NCI-H1092 (cell line): Measurements from ENCODE around the gene CES4A.
"Not testable (repeated sequence)": the region's sequence is repeated elsewhere in the genome, so short reads cannot be mapped to it uniquely, and the experiment has no call there.

Experiments
- DNase-seq: peaks from one replicate; lab custom pipeline; 2025; lab: John Stamatoyannopoulos, UW

The CES4A gene

GRCh38 chr16:66988197-66988788, at the start of gene CES4A:
CES4A (plus strand) TSS chr16:66988589; CDS start chr16:66988773, 184 bp downstream.
- DNase-seq: no peak

GRCh38 chr16:66939366-66939765, 49.0 kb upstream of the CES4A start:
- DNase-seq: no peak

DNA sequence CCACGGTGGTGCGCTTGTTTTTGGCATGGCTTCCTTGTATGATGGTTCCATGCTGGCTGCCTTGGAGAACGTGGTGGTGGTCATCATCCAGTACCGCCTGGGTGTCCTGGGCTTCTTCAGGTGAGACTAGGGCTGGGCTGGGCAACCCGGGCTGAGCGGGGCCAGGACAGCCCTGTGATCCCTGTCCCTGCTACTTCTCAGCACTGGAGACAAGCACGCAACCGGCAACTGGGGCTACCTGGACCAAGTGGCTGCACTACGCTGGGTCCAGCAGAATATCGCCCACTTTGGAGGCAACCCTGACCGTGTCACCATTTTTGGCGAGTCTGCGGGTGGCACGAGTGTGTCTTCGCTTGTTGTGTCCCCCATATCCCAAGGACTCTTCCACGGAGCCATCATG, 48.2 kb upstream of the CES4A start:
- no peak for DNase-seq

DNA sequence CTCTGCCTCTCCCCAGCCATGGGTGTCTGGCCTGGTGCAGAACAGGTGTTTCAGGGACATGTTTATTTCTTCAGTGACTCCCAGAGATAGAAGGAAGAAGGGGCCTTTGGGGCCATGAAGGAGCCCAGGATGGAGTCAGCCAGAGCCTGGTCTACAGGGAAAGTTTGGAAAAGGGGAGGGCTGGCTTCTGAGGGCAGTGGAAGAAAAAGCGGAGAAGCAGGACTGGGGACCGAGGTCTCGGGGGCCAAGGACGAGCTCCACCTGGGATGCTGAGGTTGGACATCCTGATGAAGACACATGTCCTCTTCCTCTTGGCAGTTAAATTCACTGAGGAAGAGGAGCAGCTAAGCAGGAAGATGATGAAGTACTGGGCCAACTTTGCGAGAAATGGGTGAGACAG, 45.4 kb upstream of the CES4A start:
- no peak for DNase-seq

- DNase-seq: no peak
These were observed 44.8 kb upstream of the CES4A start for GRCh38 chr16:66943426-66944053.

DNA sequence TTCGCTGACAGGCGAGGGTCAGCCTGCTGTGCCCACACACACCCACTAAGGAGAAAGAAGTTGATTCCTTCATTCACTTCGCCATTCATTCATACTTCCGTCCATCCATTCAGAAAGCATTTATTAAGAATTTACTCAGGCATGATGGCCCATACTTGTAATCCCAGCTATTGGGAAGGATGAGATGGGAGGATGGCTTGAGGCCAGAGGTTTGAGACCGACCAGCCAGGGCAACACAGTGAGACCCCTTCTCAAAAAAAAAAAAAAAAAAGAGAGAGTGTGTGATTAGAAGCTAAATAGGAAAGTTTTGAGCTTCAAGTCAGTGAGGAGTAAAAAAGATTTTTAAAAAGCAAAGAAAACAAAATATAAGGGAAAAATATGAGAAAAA, 44.3 kb upstream of the CES4A start:
- DNase-seq: no peak

- not testable (repeated sequence) for DNase-seq
These were observed 43.4 kb upstream of the CES4A start for GRCh38 chr16:66944971-66945370.

- DNase-seq: no peak
These were observed 42.5 kb upstream of the CES4A start for GRCh38 chr16:66945939-66946338.

GRCh38 chr16:66946541-66946940, 41.8 kb upstream of the CES4A start:
- no peak for DNase-seq

DNA sequence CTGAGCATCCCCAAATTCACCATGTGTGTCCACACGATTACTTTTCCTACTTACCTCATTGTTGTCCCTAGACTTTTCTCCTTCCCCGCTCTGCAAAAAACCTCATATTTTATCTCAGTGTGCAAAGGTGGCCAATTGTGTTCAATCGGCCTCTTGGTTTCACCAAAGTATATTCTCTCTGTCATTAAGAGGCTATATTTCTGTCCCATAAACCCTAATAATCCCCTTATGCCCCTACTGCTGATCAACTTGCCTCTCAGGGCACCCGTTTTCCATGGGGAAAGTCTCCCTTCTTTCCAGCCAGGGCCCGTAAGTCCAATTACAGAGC, 41.5 kb upstream of the CES4A start:
- no peak for DNase-seq

- DNase-seq: peak; percentile 36
These were observed 40.9 kb upstream of the CES4A start for GRCh38 chr16:66947302-66948065.

- no peak for DNase-seq
These were observed 40.1 kb upstream of the CES4A start for GRCh38 chr16:66948134-66948836.

DNA sequence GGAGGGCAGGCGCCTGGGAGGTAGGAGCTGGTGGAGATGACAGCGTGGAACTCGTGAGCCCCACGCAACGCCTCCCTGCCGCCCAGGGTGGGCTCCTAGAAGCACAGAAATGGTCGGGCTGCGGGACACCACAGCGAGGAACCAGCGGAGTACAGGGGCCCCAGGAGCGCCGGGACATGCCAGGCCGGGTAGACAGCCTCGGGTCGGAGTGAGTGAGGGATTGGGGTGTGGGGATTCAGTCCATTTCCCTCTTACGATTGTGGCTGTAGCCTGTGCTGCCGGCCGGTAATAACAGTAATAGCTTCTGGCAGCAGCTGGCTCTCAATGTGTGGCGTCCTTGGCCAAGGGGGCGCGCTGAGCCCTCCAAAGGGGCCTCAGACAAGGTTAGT, 39.6 kb upstream of the CES4A start:
- DNase-seq: no peak

DNA sequence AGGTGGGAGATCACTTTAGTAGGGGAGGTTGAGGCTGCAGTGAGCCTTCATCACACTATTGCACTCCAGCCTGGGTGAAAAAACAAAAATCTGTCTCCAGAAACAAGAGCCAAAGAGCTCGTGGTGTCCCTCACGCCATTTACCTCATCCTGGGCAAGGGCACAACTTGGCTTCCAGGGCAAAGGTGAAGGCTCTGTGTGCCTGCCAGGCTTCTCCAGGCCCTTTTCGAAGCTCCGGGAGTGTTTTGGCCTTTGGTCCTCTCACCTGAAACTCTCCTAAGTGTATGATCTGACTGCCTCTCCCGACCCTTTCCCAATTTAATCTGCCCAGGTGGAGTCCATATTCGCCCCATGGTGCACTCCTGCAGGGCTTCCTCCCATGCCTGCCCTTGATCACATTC, 38.9 kb upstream of the CES4A start:
- no peak for DNase-seq

GRCh38 chr16:66950437-66950836, 38.0 kb upstream of the CES4A start:
- no peak for DNase-seq

DNA sequence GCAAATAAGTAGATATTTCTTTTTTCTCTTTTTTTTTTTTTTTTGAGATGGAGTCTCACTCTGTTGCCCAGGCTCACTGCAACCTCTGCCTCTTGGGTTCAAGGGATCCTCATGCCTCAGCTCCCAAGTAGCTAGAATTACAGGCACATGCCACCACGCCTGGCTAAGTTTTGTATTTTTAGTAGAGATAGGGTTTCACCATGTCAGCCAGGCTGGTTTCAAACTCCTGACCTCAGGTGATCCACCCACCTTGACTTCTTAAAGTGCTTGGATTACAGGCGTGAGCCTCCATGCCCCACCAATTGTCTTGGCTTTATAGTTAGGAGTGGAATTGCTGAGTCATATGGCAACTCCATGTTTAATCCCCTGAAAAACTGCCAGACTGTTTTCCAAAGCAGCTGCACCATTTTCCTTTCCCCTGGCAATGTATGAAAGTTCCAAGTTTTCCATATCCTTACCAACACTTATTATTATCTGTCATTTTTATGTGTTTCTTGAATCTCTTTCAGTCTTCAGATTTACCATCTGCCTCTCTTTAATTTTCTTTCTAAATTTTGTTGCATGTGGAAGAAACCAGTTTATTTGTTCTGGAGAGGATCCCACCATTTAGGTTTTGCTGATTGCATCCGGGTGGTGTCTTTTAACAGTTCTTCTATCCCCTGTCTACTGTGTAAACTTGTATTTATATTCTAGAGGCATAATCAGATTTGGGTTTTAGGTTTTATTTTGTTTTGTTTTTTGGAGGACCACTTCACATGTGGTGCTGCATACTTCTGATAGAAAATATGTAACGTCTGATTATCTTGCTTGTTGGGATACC, 37.2 kb upstream of the CES4A start:
- no peak for DNase-seq

- no peak for DNase-seq
These were observed 35.8 kb upstream of the CES4A start for GRCh38 chr16:66952430-66953110.

DNA sequence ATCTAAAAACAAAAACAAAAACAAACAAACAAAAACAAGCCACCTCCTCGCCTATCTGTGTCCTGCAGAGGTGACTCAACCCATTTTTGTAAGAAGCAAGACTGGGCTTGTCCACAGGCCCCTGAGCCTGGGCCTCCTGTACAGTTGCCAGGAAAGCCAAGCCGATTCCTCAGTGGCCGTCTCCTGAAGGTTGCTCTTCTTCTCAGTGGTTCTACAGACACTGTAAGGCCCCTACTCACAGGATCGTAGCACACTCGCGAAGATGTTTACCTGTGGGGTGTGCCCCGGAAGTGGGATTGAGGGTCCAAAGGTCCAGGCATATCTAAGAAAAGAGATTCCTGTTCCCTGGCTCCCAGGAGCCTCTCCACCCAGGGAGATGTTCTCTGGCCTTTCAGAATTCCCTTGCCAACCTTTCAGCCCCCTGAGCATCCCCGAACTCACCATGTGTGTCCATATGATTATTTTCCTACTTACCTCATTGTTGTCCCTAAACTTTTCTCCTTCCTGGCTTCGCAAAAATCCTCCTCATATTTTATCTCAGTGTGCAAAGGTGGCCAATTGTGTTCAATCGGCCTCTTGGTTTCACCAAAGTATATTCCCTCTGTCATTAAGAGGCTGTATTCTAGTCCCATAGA, 34.8 kb upstream of the CES4A start:
- no peak for DNase-seq

GRCh38 chr16:66954097-66954659, 34.2 kb upstream of the CES4A start:
- peak; percentile 49 for DNase-seq

DNA sequence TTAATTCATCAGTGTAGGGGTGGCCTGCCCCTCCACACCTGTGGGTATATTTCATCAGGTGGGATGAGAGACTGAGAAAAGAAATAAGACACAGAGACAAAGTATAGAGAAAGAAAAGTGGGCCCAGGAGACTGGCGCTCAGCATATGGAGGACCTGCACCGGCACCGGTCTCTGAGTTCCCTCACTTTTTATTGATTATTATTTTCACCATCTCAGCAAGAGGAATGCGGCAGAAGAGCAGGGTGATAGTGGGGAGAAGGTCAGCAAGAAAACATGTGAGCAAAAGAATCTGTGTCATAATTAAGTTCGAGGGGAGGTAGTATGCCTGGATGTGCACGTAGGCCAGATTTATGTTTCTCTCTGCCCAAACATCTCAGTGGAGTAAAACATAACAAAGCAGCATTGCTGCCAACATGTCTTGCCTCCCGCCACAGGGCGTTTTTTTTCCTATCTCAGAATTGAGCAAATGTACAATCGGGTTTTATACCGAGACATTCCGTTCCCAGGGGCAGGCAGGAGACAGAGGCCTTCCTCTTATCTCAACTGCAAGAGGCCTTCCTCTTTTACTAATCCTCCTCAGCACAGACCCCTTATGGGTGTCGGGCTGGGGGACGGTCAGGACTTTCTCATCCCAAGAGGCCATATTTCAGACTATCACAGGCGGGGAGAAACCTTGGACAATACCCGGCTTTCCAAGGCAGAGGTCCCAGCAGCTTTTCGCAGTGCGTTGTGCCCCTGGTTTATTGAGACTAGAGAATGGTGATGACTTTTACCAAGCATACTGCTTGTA, 32.8 kb upstream of the CES4A start:
- DNase-seq: not testable (repeated sequence)
